ENCODE results near the gene MADCAM1.

Gene MADCAM1

GRCh38 chr19:533364-534058 lies 37.2 kb downstream of the MADCAM1 start:
- intact Hi-C loops (cut with micrococcal nuclease): loop anchor here (5.0 kb wide), 1 partner anchor 39 kb away; the partner anchor contains the start of gene BSG
- H3K4me3 Mint-ChIP-seq: peak overlapping the region; percentile 92

GRCh38 chr19:534088-534487 lies 37.8 kb downstream of the MADCAM1 start:
- no peaks in the 10 kb centered on the region for H3K9me3 Mint-ChIP-seq
- intact Hi-C loops (cut with micrococcal nuclease): loop anchor here (5.0 kb wide), 1 partner anchor 38 kb away; the partner anchor contains the start of gene BSG
- H3K4me1 Mint-ChIP-seq (ENCODE audit: low read depth): peaks cover 39% of the 10 kb centered on the region
- peaks cover 63% of the 10 kb centered on the region for H3K36me3 Mint-ChIP-seq (ENCODE audit: low read depth)
- peak overlapping the region; percentile 23 for H3K4me3 Mint-ChIP-seq
- H3K27me3 Mint-ChIP-seq: no peaks in the 10 kb centered on the region
- H3K27ac Mint-ChIP-seq: peak overlapping the region; percentile 82

More at GRCh38 chr19:533364-534058, 37.2 kb downstream of the MADCAM1 start:
- H3K4me1 Mint-ChIP-seq (ENCODE audit: low read depth): peaks cover 42% of the 10 kb centered on the region
- H3K36me3 Mint-ChIP-seq (ENCODE audit: low read depth): peaks cover 57% of the 10 kb centered on the region
- no peaks in the 10 kb centered on the region for H3K27me3 Mint-ChIP-seq
- no peaks in the 10 kb centered on the region for H3K9me3 Mint-ChIP-seq
- H3K27ac Mint-ChIP-seq: peak overlapping the region; percentile 82

- H3K27ac Mint-ChIP-seq: peak overlapping the region; percentile 62
- H3K27me3 Mint-ChIP-seq: no peaks in the 10 kb centered on the region
- H3K36me3 Mint-ChIP-seq (ENCODE audit: low read depth): peaks cover 71% of the 10 kb centered on the region
- intact Hi-C loops (cut with micrococcal nuclease): no loop called here
- H3K4me3 Mint-ChIP-seq: no peak overlapping the region
- no peaks in the 10 kb centered on the region for H3K9me3 Mint-ChIP-seq
- H3K4me1 Mint-ChIP-seq (ENCODE audit: low read depth): peaks cover 29% of the 10 kb centered on the region
Observed at GRCh38 chr19:535017-535835, 38.9 kb downstream of the MADCAM1 start.

DNA sequence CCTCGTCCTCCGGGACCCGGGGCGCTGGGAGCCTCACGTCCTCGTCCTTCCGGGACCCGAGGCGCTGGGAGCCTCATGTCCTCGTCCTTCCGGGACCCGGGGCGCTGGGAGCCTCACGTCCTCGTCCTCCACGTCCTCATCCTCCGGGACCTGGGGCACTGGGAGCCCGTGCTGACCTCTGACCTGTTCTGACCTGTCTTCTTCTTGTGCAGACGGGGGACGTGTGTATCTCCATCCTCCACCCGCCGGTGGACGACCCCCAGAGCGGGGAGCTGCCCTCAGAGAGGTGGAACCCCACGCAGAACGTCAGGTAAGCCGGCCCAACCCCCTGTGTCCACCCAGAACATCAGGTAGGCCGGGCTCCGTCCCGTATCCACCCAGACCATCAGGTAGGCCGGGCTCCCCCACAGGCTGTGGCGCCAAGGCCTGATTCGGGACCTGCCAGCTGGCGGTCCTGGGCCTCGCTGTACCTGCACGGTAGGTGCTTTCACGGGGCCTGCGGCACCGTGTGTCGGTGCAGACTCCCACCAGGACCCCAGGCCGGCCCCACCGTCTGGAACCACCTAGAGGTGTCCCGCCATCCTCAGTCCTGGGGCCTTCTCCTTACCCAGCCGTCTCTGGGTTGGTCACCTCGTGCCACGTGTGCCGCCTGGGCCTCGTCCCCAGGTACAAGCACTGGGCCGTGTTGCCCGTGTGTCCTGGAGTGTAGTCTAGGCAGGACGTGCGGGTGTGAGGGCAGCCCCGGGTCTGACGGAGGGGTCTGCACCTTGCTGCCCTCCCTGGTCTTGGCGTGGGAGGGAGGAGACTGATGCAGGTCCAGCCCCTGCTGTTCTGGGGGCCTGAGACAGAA lies 40.0 kb downstream of the MADCAM1 start:
- H3K4me3 Mint-ChIP-seq: no peak overlapping the region
- H3K36me3 Mint-ChIP-seq (ENCODE audit: low read depth): peaks cover 78% of the 10 kb centered on the region
- H3K9me3 Mint-ChIP-seq: no peaks in the 10 kb centered on the region
- H3K27me3 Mint-ChIP-seq: no peaks in the 10 kb centered on the region
- peaks cover 21% of the 10 kb centered on the region for H3K4me1 Mint-ChIP-seq (ENCODE audit: low read depth)
- no peak overlapping the region for H3K27ac Mint-ChIP-seq
- intact Hi-C loops (cut with micrococcal nuclease): no loop called here

GRCh38 chr19:536881-537404 lies 40.7 kb downstream of the MADCAM1 start:
- no peaks in the 10 kb centered on the region for H3K27me3 Mint-ChIP-seq
- H3K27ac Mint-ChIP-seq: no peak overlapping the region
- H3K9me3 Mint-ChIP-seq: no peaks in the 10 kb centered on the region
- intact Hi-C loops (cut with micrococcal nuclease): no loop called here
- H3K36me3 Mint-ChIP-seq (ENCODE audit: low read depth): peaks cover 83% of the 10 kb centered on the region
- peaks cover 21% of the 10 kb centered on the region for H3K4me1 Mint-ChIP-seq (ENCODE audit: low read depth)
- H3K4me3 Mint-ChIP-seq: no peak overlapping the region

GRCh38 chr19:538641-539428 lies 42.5 kb downstream of the MADCAM1 start:
- no peak overlapping the region for H3K27ac Mint-ChIP-seq
- H3K4me1 Mint-ChIP-seq (ENCODE audit: low read depth): peaks cover 18% of the 10 kb centered on the region
- peaks cover 4% of the 10 kb centered on the region for H3K27me3 Mint-ChIP-seq
- intact Hi-C loops (cut with micrococcal nuclease): no loop called here
- H3K9me3 Mint-ChIP-seq: no peaks in the 10 kb centered on the region
- no peak overlapping the region for H3K4me3 Mint-ChIP-seq
- peaks cover 89% of the 10 kb centered on the region for H3K36me3 Mint-ChIP-seq (ENCODE audit: low read depth)

GRCh38 chr19:539429-540030 lies 43.2 kb downstream of the MADCAM1 start:
- H3K4me3 Mint-ChIP-seq: no peak overlapping the region
- peaks cover 11% of the 10 kb centered on the region for H3K27me3 Mint-ChIP-seq
- H3K27ac Mint-ChIP-seq: no peak overlapping the region
- H3K4me1 Mint-ChIP-seq (ENCODE audit: low read depth): peaks cover 19% of the 10 kb centered on the region
- H3K9me3 Mint-ChIP-seq: no peaks in the 10 kb centered on the region
- H3K36me3 Mint-ChIP-seq (ENCODE audit: low read depth): peaks cover 83% of the 10 kb centered on the region
- intact Hi-C loops (cut with micrococcal nuclease): no loop called here

GRCh38 chr19:540867-541637 lies 44.8 kb downstream of the MADCAM1 start:
- Mint-ChIP-seq H3K4me3 (no peak overlapping the region), H3K9me3 (no peaks in the 10 kb centered on the region), H3K27me3 (peaks cover 20% of the 10 kb centered on the region), H3K4me1 (ENCODE audit: low read depth) (peaks cover 14% of the 10 kb centered on the region), H3K36me3 (ENCODE audit: low read depth) (peaks cover 68% of the 10 kb centered on the region), H3K27ac (no peak overlapping the region)
- intact Hi-C loops (cut with micrococcal nuclease): no loop called here

DNA sequence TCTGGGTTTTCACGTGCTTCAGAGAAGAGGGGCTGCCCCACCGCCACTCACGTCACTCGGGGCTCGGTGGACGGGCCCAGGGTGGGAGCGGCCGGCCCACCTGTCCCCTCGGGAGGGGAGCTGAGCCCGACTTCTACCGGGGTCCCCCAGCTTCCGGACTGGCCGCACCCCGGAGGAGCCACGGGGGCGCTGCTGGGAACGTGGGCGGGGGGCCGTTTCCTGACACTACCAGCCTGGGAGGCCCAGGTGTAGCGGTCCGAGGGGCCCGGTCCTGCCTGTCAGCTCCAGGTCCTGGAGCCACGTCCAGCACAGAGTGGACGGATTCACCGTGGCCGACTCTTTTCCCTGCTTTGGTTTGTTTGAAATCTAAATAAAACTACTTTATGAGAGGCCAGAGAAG lies 45.4 kb downstream of the MADCAM1 start:
- peaks cover 20% of the 10 kb centered on the region for H3K27me3 Mint-ChIP-seq
- no peaks in the 10 kb centered on the region for H3K9me3 Mint-ChIP-seq
- peaks cover 14% of the 10 kb centered on the region for H3K4me1 Mint-ChIP-seq (ENCODE audit: low read depth)
- intact Hi-C loops (cut with micrococcal nuclease): no loop called here
- H3K4me3 Mint-ChIP-seq: no peak overlapping the region
- H3K36me3 Mint-ChIP-seq (ENCODE audit: low read depth): peaks cover 62% of the 10 kb centered on the region
- H3K27ac Mint-ChIP-seq: no peak overlapping the region

DNA sequence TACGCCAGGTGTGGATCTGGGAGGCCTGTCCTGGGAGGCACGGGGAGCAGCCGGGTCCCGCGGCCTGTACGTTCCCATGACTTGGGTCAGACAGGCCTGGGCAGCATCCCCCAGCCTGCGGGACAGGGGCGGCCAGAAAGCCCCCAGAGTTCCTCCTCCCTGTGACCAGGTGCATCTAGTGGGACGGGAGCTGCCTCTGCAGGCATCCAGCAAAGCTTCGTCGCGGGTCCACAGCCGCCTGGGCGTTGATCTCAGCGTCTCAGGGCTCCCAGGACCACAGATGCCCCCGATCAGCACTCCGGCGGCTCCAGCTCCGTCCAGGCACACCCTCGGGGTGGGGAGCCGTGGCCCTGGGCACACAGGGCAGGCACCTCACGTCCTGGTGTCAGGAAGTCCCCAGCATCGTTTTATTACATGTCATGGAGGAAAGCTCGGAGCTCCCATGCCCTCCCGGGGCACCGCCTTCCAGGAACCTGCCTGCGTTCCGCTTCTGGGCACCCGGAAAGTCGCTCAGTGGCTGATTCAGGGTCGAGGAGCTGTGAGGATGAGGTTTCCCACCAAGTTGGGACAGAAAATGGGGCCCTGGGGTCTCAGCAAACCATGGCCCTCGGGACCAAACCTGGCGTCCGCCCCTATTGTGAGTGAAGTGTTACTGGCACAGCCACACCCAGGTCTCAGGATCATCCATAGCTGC lies 46.0 kb downstream of the MADCAM1 start:
- peaks cover 14% of the 10 kb centered on the region for H3K4me1 Mint-ChIP-seq (ENCODE audit: low read depth)
- peaks cover 20% of the 10 kb centered on the region for H3K27me3 Mint-ChIP-seq
- H3K4me3 Mint-ChIP-seq: no peak overlapping the region
- intact Hi-C loops (cut with micrococcal nuclease): no loop called here
- peaks cover 56% of the 10 kb centered on the region for H3K36me3 Mint-ChIP-seq (ENCODE audit: low read depth)
- H3K9me3 Mint-ChIP-seq: no peaks in the 10 kb centered on the region
- H3K27ac Mint-ChIP-seq: no peak overlapping the region

DNA sequence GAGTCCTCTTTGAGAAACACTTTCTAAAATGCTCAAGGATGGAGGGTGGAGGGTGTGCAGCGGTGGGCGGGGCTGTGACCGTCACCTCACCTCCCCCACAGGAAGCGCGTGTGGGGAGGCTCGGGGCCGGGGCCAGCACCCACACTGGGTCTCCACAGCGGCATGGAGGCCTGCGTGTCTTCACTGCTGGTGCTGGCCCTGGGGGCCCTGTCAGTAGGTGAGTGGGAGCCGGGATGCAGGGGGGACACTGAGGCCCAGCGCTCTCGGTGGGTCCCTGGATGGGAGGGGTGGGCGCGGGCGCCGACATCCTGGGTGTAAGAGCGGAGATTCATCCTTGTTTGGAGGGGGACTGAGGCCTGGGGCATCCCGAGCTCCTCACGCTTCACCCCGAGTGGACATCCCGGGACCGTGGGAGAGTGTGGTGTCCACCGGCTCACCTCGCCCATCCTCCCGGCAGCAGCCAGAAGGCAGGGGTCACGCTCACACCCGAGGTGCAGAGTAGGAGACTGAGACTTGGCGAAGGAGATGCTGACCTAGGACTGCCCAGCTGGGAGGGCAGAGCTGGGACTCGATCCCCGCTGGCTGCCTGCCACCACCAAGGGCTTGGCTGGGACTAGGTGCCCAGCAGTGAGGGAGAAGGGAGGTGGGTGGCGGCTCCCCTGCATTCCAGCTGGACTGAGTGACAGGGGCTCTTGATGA lies 47.8 kb downstream of the MADCAM1 start, which contains the start of gene GZMM:
Gene GZMM, plus strand, starts transcription at position 144 of the 699 bp plus-strand sequence. Its CDS starts 19 bp downstream, at position 163.
- Mint-ChIP-seq H3K27ac (no peak within 1 kb of the TSS), H3K9me3 (no peaks in the 10 kb centered on the region), H3K4me1 (ENCODE audit: low read depth) (peaks cover 14% of the 10 kb centered on the region), H3K36me3 (ENCODE audit: low read depth) (peaks cover 38% of the 10 kb centered on the region), H3K4me3 (no peak within 1 kb of the TSS), H3K27me3 (peaks cover 29% of the 10 kb centered on the region)
- intact Hi-C loops (cut with micrococcal nuclease): no loop called here
